SK-N-DZ (cell line): ENCODE results near the gene PIK3C2G.

Experiments
- DNase-seq: peaks from one replicate; pipeline ENCODE4 v3.0.0-alpha.2; 2015; ENCODE audit warnings: low spot score

PIK3C2G gene

DNA sequence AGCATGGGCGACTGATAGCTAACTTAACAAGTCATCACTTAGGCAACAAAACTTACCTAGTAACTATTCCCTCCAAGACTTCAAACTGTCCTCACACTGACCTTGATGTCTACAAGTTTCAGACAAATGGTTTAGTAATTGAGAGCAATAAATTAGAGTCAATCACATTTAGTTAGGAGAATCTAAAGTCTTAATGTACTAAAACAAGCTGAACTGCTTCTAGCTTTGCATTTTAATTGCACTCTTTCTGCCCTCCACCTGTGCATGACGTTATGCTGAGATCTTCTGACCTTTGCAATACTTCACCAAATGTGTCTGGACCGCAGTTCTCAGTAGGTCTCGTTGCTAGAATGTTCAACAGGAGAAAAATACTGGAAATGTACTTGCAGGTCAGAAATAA is 158.0 kb downstream of the PIK3C2G start:
- no peak for DNase-seq

DNA sequence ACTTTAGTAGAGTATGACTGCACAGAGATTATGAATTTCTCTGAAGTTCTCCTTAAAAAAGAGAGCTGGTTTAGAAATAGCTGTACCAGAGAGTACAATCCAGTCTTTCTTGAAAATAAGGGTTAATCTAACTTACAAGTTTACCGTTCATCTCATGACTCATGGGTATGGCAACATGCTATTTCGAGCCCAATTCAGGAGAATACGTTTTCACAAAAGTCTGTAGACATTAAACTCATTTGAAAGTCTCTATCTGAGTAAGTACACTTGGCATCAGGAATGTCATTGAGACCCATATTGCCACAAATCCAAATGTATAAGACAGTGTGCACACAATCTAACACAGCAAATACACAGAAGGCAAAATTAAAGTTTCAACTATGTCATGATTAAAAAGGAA is 160.5 kb downstream of the PIK3C2G start:
- DNase-seq: no peak

DNA sequence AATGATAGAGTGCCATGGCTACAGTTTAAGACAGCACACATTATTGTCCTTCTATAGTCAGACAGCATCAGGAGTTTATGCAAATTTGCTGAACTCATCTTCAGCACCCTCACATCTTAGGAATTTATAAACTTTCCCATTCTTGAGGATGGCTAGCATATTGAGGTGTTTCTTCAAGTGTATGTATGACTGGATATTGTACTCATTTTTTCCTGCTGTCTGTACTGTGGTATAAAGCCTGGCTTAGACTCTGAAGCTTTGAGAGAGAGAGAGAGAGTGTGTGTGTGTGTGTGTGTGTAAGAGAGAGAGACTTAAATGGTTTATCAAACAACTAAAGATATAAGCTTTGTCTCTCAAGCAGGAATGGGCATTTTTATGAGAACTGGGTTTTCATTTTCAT is 161.6 kb downstream of the PIK3C2G start:
- no peak for DNase-seq

GRCh38 chr12:18424857-18425256 is 163.5 kb downstream of the PIK3C2G start:
- DNase-seq: no peak

GRCh38 chr12:18427520-18427919 is 166.2 kb downstream of the PIK3C2G start:
- DNase-seq: no peak

DNA sequence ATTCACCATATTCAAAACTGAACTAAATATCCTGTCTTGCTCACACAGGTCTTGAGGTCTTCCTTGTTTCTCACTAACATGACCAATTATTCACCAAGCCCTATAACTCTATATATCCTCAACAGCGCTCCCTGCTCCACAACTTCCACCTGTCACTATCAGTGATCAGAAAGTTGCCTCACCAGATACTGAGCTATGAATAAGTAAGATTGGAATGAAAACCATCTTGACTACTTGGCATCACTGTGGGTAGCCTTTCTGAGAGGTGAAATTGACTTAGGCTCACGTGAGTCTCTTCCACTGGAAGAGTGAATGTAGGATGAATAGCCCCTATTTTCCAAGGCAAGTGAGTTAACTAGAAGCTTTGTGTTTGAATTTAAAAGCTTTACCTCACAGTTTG is 167.1 kb downstream of the PIK3C2G start:
- DNase-seq: no peak

- DNase-seq: no peak
Observed at GRCh38 chr12:18429366-18429765, 168.0 kb downstream of the PIK3C2G start.

- peak; percentile 51 for DNase-seq
Observed at GRCh38 chr12:18430425-18431048, 169.2 kb downstream of the PIK3C2G start.

DNA sequence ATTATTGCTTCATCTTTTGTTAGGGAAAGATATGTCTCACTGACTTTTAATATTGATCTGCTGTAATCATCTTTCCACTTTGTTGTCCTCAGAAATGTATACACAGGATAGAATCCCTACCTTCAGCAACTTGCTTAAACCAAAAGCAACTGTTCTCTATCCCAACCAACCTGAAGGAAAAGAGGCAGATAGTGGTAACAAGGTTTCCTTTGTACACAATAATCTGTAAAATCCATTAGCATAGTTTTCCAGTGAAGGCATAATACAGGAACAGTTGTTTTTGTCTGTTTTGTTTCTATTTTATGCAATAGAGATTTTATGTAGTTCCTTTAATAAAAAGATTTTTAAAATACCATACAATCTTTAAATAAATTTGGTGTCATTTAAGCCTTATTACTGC is 170.5 kb downstream of the PIK3C2G start:
- DNase-seq: no peak

GRCh38 chr12:18432206-18432605 is 170.9 kb downstream of the PIK3C2G start:
- no peak for DNase-seq

DNA sequence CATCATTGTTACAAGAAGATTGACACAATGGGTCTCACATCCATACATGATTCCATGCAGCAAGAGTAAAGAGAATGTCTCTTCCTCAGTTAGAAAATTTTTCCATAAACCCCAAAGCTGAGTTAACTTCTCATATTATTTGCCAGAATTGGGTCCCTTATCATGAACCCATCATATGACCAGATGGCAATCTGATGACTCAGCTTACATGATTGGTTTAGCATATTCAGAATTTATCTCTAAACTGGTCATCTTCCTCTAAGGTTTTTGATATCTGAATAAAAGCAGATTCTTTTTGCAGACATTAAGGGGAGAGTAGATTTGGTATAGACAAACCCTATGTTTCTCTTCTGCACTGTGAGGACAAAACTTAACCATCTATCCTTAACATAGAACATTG is 174.9 kb downstream of the PIK3C2G start:
- no peak for DNase-seq

GRCh38 chr12:18439541-18439940 is 178.2 kb downstream of the PIK3C2G start:
- no peak for DNase-seq

- DNase-seq: no peak
Observed at GRCh38 chr12:18443768-18444437, 182.6 kb downstream of the PIK3C2G start.

GRCh38 chr12:18446061-18446644 is 184.8 kb downstream of the PIK3C2G start:
- no peak for DNase-seq

GRCh38 chr12:18454330-18454729 is 193.0 kb downstream of the PIK3C2G start:
- DNase-seq: no peak

DNA sequence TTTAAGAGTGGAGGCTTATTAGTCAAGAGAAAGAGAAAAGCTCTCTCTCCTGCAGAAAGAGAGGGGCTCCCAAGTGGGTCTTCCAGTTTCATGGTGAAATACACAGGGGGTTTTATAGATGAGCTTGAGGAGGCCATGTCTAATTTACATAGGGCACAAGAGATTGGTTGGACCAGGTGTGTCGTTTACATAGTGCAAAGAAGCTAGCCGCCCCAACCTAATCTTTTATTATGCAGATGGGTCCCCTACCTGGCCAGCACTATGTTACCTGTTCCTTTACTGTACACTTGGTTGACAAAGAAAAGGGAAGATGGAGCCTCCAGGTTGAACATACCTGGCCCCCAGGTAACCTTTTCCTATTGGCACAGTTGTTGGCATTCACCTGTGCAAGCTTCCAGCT is 195.0 kb downstream of the PIK3C2G start:
- DNase-seq: no peak

DNA sequence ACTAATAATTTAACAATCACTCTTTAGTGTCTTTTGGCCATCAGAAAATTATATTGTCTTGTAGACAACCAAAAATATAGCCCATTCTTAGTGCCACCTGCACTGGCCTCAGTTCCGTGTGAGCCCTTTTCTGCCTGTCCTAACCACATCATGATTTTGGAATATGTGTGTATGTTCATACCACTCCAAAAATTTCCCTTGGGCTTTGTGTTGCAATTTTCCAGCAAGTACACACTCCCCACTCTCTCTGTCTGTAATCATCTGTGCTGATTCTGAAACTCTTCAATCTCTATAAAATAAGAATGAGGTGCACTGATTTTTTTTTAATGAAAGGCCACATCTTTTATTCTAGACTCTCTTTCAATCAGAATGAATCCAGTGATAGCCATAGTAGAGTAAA is 196.0 kb downstream of the PIK3C2G start:
- no peak for DNase-seq

DNA sequence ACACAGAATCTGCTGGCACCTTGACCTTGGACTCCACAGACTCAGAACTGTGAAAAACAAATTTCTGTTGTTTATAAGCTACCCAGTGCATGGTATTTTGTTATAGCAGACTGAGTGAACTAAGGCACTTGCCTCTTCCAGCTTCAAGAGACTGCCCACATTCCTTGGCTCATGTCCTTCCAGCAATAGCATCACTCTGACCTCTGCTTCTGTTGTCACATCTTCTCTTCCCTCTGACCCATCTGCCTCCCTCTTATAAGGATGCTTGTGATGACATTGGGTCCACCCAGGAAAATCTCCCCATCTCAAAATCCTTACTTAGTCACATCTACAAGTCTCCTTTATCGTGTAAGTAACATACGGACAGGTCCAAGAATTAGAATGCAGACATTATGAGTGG is 200.4 kb downstream of the PIK3C2G start:
- DNase-seq: no peak

DNA sequence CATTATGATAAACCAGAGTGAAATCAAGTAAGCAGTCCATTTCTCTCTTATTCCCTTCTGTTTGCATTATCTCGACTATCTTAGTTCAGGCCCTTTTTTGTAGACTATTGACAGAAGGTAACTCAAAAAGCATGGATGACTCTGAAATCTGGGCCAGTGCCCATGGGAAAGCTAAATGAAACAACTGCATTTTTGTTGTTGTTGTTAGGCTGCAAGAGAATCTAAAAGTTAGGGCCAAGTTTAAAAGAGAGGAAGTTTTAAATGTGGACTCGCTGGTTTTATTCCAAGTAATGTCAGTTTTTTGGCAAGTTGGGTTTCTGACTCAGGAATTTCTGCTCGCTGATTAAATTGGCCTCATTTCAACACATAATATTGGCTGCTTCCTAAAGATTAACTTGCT is 201.1 kb downstream of the PIK3C2G start:
- DNase-seq: no peak

DNA sequence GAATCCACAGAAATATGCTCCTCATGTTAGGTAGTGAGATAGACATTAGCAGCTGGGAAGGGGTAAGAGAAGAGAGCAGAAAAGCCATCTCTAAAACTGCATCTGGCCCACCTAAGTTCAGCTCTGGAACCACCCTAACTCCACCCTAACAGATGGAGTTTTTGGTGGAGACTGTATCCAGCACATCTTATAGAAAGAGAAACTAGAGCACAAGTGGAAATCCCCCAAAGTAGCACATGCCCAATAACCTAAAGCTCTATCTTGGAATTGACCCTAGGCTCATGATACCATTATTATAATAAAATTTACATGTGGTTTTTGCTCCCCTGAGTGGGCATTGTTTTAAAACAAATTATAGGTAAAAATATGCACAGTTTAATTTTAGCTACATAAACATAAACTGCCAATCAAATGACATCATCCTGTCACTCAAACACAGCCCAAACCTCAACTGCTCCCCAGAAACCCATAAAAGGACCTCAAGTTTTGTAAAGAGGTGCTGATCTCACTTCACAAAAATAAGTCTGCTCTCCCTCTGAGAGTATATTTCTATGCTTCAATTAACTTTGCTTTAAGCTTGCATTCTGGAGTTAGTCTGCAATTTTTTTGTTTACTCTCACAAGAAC is 206.4 kb downstream of the PIK3C2G start:
- DNase-seq: no peak

GRCh38 chr12:18468246-18469075 is 207.1 kb downstream of the PIK3C2G start:
- no peak for DNase-seq

DNA sequence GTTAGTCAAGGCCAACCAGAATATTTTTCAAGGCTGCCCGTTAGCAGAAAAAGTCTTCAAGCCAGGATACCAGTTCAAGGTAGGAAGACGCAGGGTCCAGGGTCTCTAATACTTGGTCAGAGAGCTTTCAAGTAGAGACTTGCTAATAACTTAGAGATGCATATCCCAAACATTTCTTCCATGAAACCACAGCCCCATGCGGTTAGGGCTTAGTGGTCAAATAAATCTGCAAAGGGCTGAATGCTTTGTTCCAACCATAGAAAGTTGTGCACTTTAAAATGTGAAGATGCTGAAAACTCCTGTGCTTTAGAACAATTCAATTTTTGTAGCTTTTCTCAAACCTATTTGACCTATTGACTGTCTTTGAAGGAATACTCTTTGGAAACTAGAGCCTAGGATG is 208.9 kb downstream of the PIK3C2G start:
- DNase-seq: no peak
